ENCODE measurements around the gene LITAFD. TPM values are rescaled to one million over a fixed set of nuclear protein-coding genes. Genes with fewer than 3 reads are reported as not detected.
"Not testable (repeated sequence)": the region's sequence is repeated elsewhere in the genome, so short reads cannot be mapped to it uniquely, and the experiment has no call there.

LITAFD gene
- not detected for total RNA-seq

GRCh38 chr16:8882041-8882617 is at the start of gene LITAFD:
LITAFD (plus strand) TSS chr16:8882351; CDS start chr16:8884356, 2,005 bp downstream.
- ATAC-seq (ENCODE audit: low FRiP score), result no peak
- TF ChIP-seq, protein P1, sequence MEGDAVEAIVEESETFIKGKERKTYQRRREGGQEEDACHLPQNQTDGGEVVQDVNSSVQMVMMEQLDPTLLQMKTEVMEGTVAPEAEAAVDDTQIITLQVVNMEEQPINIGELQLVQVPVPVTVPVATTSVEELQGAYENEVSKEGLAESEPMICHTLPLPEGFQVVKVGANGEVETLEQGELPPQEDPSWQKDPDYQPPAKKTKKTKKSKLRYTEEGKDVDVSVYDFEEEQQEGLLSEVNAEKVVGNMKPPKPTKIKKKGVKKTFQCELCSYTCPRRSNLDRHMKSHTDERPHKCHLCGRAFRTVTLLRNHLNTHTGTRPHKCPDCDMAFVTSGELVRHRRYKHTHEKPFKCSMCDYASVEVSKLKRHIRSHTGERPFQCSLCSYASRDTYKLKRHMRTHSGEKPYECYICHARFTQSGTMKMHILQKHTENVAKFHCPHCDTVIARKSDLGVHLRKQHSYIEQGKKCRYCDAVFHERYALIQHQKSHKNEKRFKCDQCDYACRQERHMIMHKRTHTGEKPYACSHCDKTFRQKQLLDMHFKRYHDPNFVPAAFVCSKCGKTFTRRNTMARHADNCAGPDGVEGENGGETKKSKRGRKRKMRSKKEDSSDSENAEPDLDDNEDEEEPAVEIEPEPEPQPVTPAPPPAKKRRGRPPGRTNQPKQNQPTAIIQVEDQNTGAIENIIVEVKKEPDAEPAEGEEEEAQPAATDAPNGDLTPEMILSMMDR (IDR thresholded peaks at IDR 0.05), result no peak
- no peak for DNase-seq (ENCODE audit: low spot score)

- TF ChIP-seq, protein P1 (IDR thresholded peaks at IDR 0.05), result no peak
- no peak for DNase-seq (ENCODE audit: low spot score)
- ATAC-seq (ENCODE audit: low FRiP score), result no peak
These were observed 49.4 kb upstream of the LITAFD start for GRCh38 chr16:8832717-8833105.

- DNase-seq (ENCODE audit: low spot score), result not testable (repeated sequence)
These were observed 45.4 kb upstream of the LITAFD start for GRCh38 chr16:8836797-8837196.

GRCh38 chr16:8837594-8837993 is 44.6 kb upstream of the LITAFD start:
- DNase-seq (ENCODE audit: low spot score); ATAC-seq (ENCODE audit: low FRiP score): not testable (repeated sequence)

More at GRCh38 chr16:8836797-8837196, 45.4 kb upstream of the LITAFD start:
- ATAC-seq (ENCODE audit: low FRiP score), result not testable (repeated sequence)

- DNase-seq (ENCODE audit: low spot score); ATAC-seq (ENCODE audit: low FRiP score): not testable (repeated sequence)
These were observed 40.1 kb upstream of the LITAFD start for GRCh38 chr16:8842016-8842415.

DNA sequence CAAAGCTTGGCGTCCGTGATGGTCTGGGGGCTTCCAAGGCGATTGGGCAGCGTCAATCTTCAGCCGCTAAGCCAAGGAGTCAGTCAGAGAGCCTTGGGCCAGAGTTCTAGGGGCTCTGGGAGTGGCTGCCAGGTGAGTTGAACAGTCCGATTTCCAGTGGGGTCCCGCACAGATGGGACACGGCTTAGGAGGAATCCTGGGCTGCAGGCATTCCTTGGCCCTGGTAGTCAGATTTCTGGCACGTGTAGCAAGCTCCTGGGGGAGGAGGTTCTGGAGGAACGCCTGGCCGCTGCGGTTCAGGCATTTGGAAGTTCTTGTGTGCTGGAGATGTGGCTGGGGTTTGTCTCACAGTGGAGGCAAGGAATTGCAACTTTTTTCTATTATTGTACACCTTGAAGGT is 38.9 kb upstream of the LITAFD start:
- ATAC-seq (ENCODE audit: low FRiP score); DNase-seq (ENCODE audit: low spot score): not testable (repeated sequence)

- ATAC-seq (ENCODE audit: low FRiP score) (no peak), DNase-seq (ENCODE audit: low spot score) (no peak)
- TF ChIP-seq, protein P1 (IDR thresholded peaks at IDR 0.05), result no peak
These were observed 36.4 kb upstream of the LITAFD start for GRCh38 chr16:8845699-8846298.

DNA sequence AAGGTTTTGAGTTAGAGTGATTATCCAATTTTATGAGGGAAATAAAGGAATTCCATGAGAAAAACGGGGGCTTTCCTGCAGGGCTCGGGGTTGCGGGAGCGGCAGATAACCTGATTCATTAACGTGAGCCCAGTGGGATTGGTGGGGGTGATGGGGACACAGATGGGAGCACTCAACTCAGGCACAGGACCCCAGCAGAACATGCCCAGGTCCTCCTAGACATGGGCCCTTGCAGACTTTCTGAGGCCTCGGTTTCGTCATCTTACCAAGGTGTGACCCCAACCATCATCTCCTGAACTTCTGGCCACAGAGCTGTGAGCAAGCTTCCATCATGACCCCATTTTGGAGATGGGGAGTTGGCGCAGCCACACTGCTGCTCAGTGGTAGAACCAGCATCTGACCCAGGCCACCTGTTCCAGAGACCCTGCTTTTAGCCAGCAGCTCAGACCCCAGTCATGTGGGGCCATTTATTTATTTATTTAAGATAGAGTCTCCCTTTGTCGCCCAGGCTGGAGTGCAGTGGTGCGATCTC is 35.7 kb upstream of the LITAFD start:
- TF ChIP-seq, protein P1 (IDR thresholded peaks at IDR 0.05), result no peak
- ATAC-seq (ENCODE audit: low FRiP score), result no peak
- DNase-seq (ENCODE audit: low spot score), result no peak

GRCh38 chr16:8847145-8847544 is 35.0 kb upstream of the LITAFD start:
- ATAC-seq (ENCODE audit: low FRiP score) (no peak), DNase-seq (ENCODE audit: low spot score) (no peak)
- TF ChIP-seq, protein P1 (IDR thresholded peaks at IDR 0.05), result no peak
